GM12878 (cell line): ENCODE data around the gene CHN2. TPM values are rescaled to one million over a fixed set of nuclear protein-coding genes. Genes with fewer than 3 reads are reported as not detected.

Experiments
- ATAC-seq: fragments of 200-7000 bp; cut with Tn5 transposase; 3 replicates; pipeline ENCODE4 v1.9.1; 2020; ENCODE audit warnings: mild to moderate bottlenecking, moderate library complexity
- BruUV-seq: library from RNA; stranded (reverse); fragments of 400-500 nt; replicated peaks from 2 replicates; lab custom pipeline; 2021; lab: Mats Ljungman, UMichigan
- CTCF ChIA-PET: fragments of 300-600 bp; sonication (Branson Sonifier 250); formaldehyde crosslinking; extraction: SDS; loops from one replicate; lab custom pipeline; 2021; ENCODE audit warnings: inconsistent platforms; lab: Yijun Ruan, JAX
- POLR2A ChIA-PET: fragments of 350-600 bp; formaldehyde crosslinking; extraction: SDS; loops from one replicate; lab custom pipeline; 2021; ENCODE audit warnings: inconsistent platforms; lab: Charles Lee
- RAD21 ChIA-PET: fragments of 300-600 bp; sonication (Branson Sonifier 250); formaldehyde crosslinking; loops from one replicate; lab custom pipeline; 2023; ENCODE audit warnings: antibody characterized with exemption; ENCODE audit not compliant: unreplicated experiment; lab: Charles Lee
- SMC1A ChIA-PET: fragments of 300-600 bp; sonication (Branson Sonifier 250); formaldehyde crosslinking; loops from one replicate; lab custom pipeline; 2023; ENCODE audit not compliant: unreplicated experiment, uncharacterized antibody; lab: Charles Lee
- DNase-seq: peaks from one replicate; pipeline ENCODE4 v3.0.0-alpha.2; 2011; ENCODE audit warnings: low read depth, low spot score
- FAIRE-seq: peaks from 3 replicates; lab custom pipeline; 2011; peaks lifted over from hg19 to GRCh38; lab: Jason Lieb, UNC
- H2AFZ ChIP-seq: 2 replicates; pipeline ENCODE4 v1.6.0; 2011; ENCODE audit warnings: low read depth, low read length, control low read depth; ENCODE audit not compliant: control insufficient read depth
- H3K27ac ChIP-seq: 2 replicates; pipeline ENCODE4 v1.5.1; 2011; ENCODE audit warnings: control low read depth; ENCODE audit not compliant: control insufficient read depth, insufficient read depth
- H3K27me3 ChIP-seq, 2 experiments: replicated peaks in 1 of 2; 2 replicates each; pipeline versions ENCODE4 v1.6.0 to v1.6.1; 2011; ENCODE audit warnings: low read length in 1 of 2; ENCODE audit not compliant: control insufficient read depth in 2 of 2, insufficient read depth in 2 of 2
- H3K36me3 ChIP-seq, 2 experiments: 2 replicates each; pipeline ENCODE4 v1.5.1; 2011; ENCODE audit warnings: low read length in 1 of 2; ENCODE audit not compliant: control insufficient read depth in 2 of 2, insufficient read depth in 2 of 2
- H3K4me1 ChIP-seq: 2 replicates; pipeline ENCODE4 v1.6.1; 2011; ENCODE audit warnings: mild to moderate bottlenecking, low read length, moderate library complexity, mixed read lengths; ENCODE audit not compliant: control insufficient read depth, insufficient read depth
- H3K4me2 ChIP-seq: 2 replicates; pipeline ENCODE4 v1.6.0; 2011; ENCODE audit warnings: control low read depth; ENCODE audit not compliant: control insufficient read depth, insufficient read depth
- H3K4me3 ChIP-seq: fragments of 200-600 bp; sonication (generic); 2 replicates; pipeline ENCODE4 v1.5.1; 2016
- H3K79me2 ChIP-seq: 2 replicates; pipeline ENCODE4 v1.6.0; 2011; ENCODE audit warnings: low read length; ENCODE audit not compliant: control insufficient read depth, insufficient read depth
- H3K9ac ChIP-seq: 2 replicates; pipeline ENCODE4 v1.8.0; 2011; ENCODE audit warnings: low read length, control low read depth, mixed read lengths; ENCODE audit not compliant: control insufficient read depth, insufficient read depth
- H3K9me3 ChIP-seq: replicated peaks from 3 replicates; pipeline ENCODE4 v1.5.1; 2011; ENCODE audit warnings: mild to moderate bottlenecking, low read length; ENCODE audit not compliant: control insufficient read depth, insufficient read depth
- H4K20me1 ChIP-seq: 2 replicates; pipeline ENCODE4 v1.6.0; 2011; ENCODE audit not compliant: control insufficient read depth, insufficient read depth
- BCLAF1 ChIP-seq: fragments of 450-650 bp; IDR thresholded peaks from 2 replicates; pipeline ENCODE4 v1.6.1; 2017; ENCODE audit warnings: antibody characterized with exemption, mild to moderate bottlenecking, moderate library complexity
- CBX5 ChIP-seq: sonication (generic); IDR thresholded peaks from 2 replicates; pipeline ENCODE4 v1.6.1; 2016; ENCODE audit warnings: low read depth, moderate library complexity, mild to moderate bottlenecking, inconsistent platforms
- CEBPZ ChIP-seq: fragments of 150-350 bp; IDR thresholded peaks from 2 replicates; pipeline ENCODE4 v1.6.1; 2016; ENCODE audit warnings: low read depth, low read length
- CTCF ChIP-seq, 3 experiments: IDR thresholded peaks in 2 of 3; conservative IDR thresholded peaks in 1 of 3; 2 replicates each; pipeline ENCODE4 v1.5.1; 2011; ENCODE audit warnings: low read depth in 3 of 3, low read length in 3 of 3, mild to moderate bottlenecking in 3 of 3, control low read depth in 2 of 3, moderate library complexity in 2 of 3, inconsistent platforms in 1 of 3, mixed read lengths in 1 of 3; ENCODE audit not compliant: control insufficient read depth in 2 of 3, insufficient read depth in 1 of 3; ENCODE audit errors: extremely low read depth in 1 of 3
- MTA3 ChIP-seq: IDR thresholded peaks from 2 replicates; pipeline ENCODE4 v1.6.1; 2012; ENCODE audit warnings: low read length, inconsistent platforms, borderline replicate concordance
- NFIC ChIP-seq: IDR thresholded peaks from 2 replicates; pipeline ENCODE4 v1.6.1; 2012; ENCODE audit warnings: low read depth, mild to moderate bottlenecking, inconsistent platforms, low read length, moderate library complexity
- NR2C2 ChIP-seq: IDR thresholded peaks from 2 replicates; pipeline ENCODE4 v1.6.1; 2011; ENCODE audit warnings: borderline replicate concordance, low read depth; ENCODE audit not compliant: control insufficient read depth, insufficient read length
- NR2F1 ChIP-seq: fragments of 450-650 bp; conservative IDR thresholded peaks from 2 replicates; pipeline ENCODE4 v1.6.1; 2017; ENCODE audit warnings: mild to moderate bottlenecking
- RAD21 ChIP-seq: IDR thresholded peaks from 2 replicates; pipeline ENCODE4 v1.6.1; 2011; ENCODE audit warnings: mild to moderate bottlenecking, low read depth, low read length, moderate library complexity; ENCODE audit not compliant: insufficient read depth
- SMC3 ChIP-seq: IDR thresholded peaks from 2 replicates; pipeline ENCODE4 v1.6.1; 2011; ENCODE audit warnings: low read length, improper control_type of control experiment, borderline replicate concordance
- USF1 ChIP-seq: IDR thresholded peaks from 2 replicates; pipeline ENCODE4 v1.6.1; 2011; ENCODE audit warnings: borderline replicate concordance, low read depth, mild to moderate bottlenecking, moderate library complexity, mixed read lengths, low read length; ENCODE audit not compliant: insufficient read depth; ENCODE audit errors: extremely low read length
- WRNIP1 ChIP-seq: IDR thresholded peaks from 2 replicates; pipeline ENCODE4 v1.6.1; 2011; ENCODE audit warnings: low read depth, low read length, improper control_type of control experiment, borderline replicate concordance
- ZNF274 ChIP-seq: IDR thresholded peaks from one replicate; pipeline ENCODE4 v1.8.0; 2011; ENCODE audit not compliant: insufficient read length, insufficient read depth
- WGBS: methylation state at CpG from one replicate; pipeline ENCODE4 v1.1.6; 2016; ENCODE audit warnings: low lambda C conversion rate; ENCODE audit not compliant: insufficient replicate concordance, insufficient coverage; ENCODE audit errors: missing lambda C conversion rate; 5-methylcytosine and 5-hydroxymethylcytosine counted together
- in situ Hi-C: fragments of 300-500 bp; cut with MboI; formaldehyde crosslinking; loops from 9 replicates; pipeline ENCODE4 v1.14.3; 2018; ENCODE audit warnings: mixed read lengths
- intact Hi-C: fragments of 100-400 bp; cut with micrococcal nuclease; formaldehyde crosslinking; loops from one replicate; pipeline ENCODE4 v1.14.2; 2022; ENCODE audit not compliant: unreplicated experiment
- polyA plus RNA-seq, 11 experiments: library from polyadenylated mRNA; depleted of rRNA in 4 of 11; unstranded in 6 of 11; stranded (reverse) in 5 of 11; fragments of >200 nt; fragmentation: Nextera tagmentation in 4 of 11; fragmentation: Illumina TruSeq in 1 of 11; extraction: Ambion mirVana in 4 of 11; extraction: Trizol in 1 of 11; gene quantifications; 1 replicate in 1 of 11; 2 replicates in 10 of 11; pipeline versions ENCODE4 v1.2.1 to v1.2.3, GENCODE V29; 2011 to 2016; ENCODE audit warnings: inconsistent platforms in 2 of 11, missing spikeins in 2 of 11, low read depth in 1 of 11
- total RNA-seq, 4 experiments: library from RNA; depleted of rRNA in 3 of 4; stranded (reverse); fragments of >200 nt in 3 of 4; fragmentation: Illumina TruSeq in 1 of 4; extraction: Trizol in 1 of 4; gene quantifications; 2 replicates each; pipeline versions ENCODE4 v1.2.1 to v1.2.3, GENCODE V29; 2013 to 2021

The CHN2 gene
- total and polyA plus RNA-seq, 10 of the 15 experiments (the other 5 are each of a cell fraction or from before 2014, with no cell fraction given), result 0.11 to 3.8 (median 0.37) TPM; not detected in 2

- H3K79me2 ChIP-seq, result no peaks in the 10 kb centered on the region
- DNase-seq (peak; percentile 21), ATAC-seq (peak; percentile 84), FAIRE-seq (peak; percentile 96)
- no peak overlapping the region for H3K9ac ChIP-seq
- ChIA-PET POLR2A (no interaction called here), CTCF (interaction anchor here (0.6 to 6.8 kb wide), 30 partner anchors 9 to 1057 kb away, joined by 3 to 112 read pairs (median 4); no protein-coding TSS in a partner anchor), SMC1A (interaction anchor here (0.5 to 6.7 kb wide), 17 partner anchors 14 to 485 kb away, joined by 3 to 85 read pairs (median 3); no protein-coding TSS in a partner anchor), RAD21 (interaction anchor here (0.8 to 3.4 kb wide), 9 partner anchors 9 to 1046 kb away, joined by 3 to 31 read pairs (median 6); no protein-coding TSS in a partner anchor)
- BruUV-seq, result no TSS peak
- no peaks in the 10 kb centered on the region for H4K20me1 ChIP-seq
- no peaks in the 10 kb centered on the region for H3K9me3 ChIP-seq
- H3K4me1 ChIP-seq, result no peaks in the 10 kb centered on the region
- H2AFZ ChIP-seq, result no peak overlapping the region
- in situ Hi-C loops (loop anchor here (5.0 kb wide), 2 partner anchors 217 to 487 kb away; partner anchors contain the start of gene CHN2), intact Hi-C loops (loop anchor here (1.0 to 5.0 kb wide), 6 partner anchors 87 to 487 kb away; no protein-coding TSS in a partner anchor)
- no peak overlapping the region for H3K4me2 ChIP-seq
- no peak overlapping the region for H3K4me3 ChIP-seq
- WGBS, result 19% methylated on average over 7 of the region's 7 CpGs
- H3K27ac ChIP-seq, result no peak overlapping the region
- no peaks in the 10 kb centered on the region; a peak in 1 of 4 replicates for H3K27me3 ChIP-seq
- TF ChIP-seq CBX5 (no peak), NR2F1 (no peak), ZNF274 (no peak), USF1 (no peak), SMC3 (peak; percentile 86), RAD21 (peak; percentile 87), CEBPZ (no peak), CTCF (IDR thresholded peaks at IDR 0.05 in 2 of 3, conservative IDR thresholded peaks at IDR 0.05 in 1 of 3; ENCODE audit: control insufficient read depth in 2 of 3, extremely low read depth in 1 of 3, insufficient read depth in 1 of 3, low read depth in 3 of 3, low read length in 3 of 3) (peak; percentile 67 to 85 (median 83)), NFIC (no peak), WRNIP1 (no peak), BCLAF1 (no peak), MTA3 (no peak), NR2C2 (no peak)
- H3K36me3 ChIP-seq, result no peaks in the 10 kb centered on the region
Observed at GRCh38 chr7:29408841-29409243, 214.3 kb downstream of the CHN2 start.
